Hepatic stellate cell (primary cell): ENCODE measurements around the gene DFFB.
"Not testable (repeated sequence)": the region's sequence is repeated elsewhere in the genome, so short reads cannot be mapped to it uniquely, and the experiment has no call there.

ENCODE experiments used
- DNase-seq: peaks from one replicate; pipeline ENCODE4 v3.0.0; 2011; ENCODE audit warnings: low spot score

The DFFB gene

GRCh38 chr1:3856923-3857790 is at the start of gene DFFB, which contains the start of gene CEP104:
Gene DFFB, plus strand, starts transcription at chr1:3857476. Its CDS starts 128 bp downstream, at chr1:3857604.
Gene CEP104, minus strand, starts transcription at chr1:3857211. Its CDS starts 4,804 bp downstream, at chr1:3852407.
- peak; percentile 99 for DNase-seq

DNA sequence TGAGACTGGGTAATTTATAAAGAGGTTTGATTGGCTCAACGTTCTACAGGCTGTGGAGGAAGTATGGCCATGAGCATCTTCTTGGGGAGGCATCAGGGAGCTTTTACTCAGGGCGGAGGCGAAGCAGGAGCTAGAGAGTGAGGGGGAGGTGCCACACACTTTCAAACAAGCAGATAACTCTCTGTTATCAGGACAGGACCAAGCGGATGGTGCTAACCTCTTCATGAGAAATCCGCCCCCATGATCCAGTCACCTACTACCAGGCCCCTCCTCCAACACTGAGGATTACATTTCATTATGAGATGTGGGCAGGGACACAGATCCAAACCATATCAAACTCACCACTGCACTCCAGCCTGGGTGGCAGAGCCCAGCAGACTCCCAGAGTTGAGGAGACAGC is 49.5 kb upstream of the DFFB start:
- no peak for DNase-seq

- no peak for DNase-seq
Observed at GRCh38 chr1:3809680-3810079, 47.6 kb upstream of the DFFB start.

DNA sequence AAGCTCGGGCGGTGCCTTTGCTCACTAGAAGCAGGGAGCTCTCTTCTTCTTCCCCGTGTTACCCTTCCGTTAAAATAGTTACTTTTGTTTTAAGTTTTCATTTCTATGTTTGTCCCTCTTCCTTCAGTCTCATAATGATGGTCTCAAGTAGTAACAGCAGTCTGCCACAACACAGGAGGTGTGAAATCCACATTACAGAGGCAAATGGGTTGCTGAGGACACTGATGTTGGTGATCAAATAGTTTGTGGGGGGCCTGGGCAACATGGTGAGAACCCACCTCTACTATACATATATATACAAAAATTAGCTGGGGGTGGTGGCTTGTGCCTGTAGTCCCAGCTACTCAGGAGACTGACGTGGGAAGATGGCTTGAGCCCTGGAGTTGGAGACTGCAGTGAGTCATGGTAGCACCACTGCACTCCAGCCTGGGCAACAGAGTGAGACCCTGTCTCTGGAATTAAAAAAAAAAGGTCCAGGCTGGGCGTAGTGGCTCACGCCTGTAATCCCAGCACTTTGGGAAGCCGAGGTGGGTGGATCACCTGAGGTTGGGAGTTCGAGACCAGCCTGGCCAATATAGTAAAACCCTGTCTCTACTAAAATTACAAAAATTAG is 47.0 kb upstream of the DFFB start:
- not testable (repeated sequence) for DNase-seq

DNA sequence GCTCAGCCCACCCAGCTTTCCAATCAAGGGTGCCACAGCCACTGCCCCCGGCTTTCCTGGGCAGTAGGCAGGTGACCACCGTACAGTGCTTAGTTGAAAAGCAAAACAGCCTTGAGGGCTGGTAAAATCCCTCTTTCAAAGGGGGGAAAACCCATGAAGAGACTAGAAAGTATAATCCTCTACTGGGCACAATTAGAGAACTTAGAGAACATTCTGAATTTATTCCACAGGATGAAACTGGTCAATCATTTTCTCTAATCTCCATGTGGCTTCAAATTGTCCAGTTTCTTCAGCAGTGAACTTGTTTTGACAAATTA is 45.7 kb upstream of the DFFB start:
- DNase-seq = no peak

- DNase-seq = no peak
Observed at GRCh38 chr1:3814065-3814464, 43.2 kb upstream of the DFFB start.

GRCh38 chr1:3814771-3815561 is 42.3 kb upstream of the DFFB start:
- DNase-seq = no peak

DNA sequence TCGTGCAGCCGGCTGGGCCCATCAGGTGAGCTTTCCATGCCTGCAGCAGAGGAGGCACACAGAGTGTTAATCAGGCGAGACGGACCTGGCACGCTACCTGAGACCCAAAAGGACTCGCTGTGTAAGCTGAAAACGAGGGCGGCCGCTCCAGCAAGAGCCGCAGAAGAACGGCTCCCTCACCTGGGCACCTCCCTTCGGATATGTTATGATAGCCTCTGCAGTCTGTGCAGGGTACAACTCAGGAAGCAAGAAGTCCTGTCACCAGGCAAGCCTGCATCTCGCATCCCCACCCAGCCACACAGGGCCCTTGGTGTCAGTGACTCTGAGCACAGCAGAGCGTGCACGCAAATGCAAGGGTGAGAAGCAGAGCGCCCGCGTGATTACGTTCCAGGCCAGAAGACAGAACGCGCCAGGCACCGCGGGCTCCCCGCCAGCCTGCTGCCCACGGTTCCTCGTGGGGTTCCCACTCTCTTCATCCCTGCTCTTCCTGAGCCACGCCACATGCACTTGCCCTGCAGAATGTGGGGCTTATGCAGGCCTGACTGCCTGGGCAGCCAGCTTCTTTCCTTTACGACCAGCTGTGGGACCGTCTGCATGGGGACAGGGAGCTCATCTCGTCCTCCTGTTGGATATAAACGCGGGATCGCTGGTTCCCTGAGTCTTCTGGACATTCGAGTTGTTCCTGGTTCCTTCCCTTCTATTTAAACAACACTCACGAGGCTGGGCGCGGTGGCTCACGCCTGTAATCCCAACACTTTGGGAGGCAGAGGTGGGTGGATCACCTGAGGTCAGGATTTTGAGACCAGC is 40.7 kb upstream of the DFFB start:
- DNase-seq = no peak

DNA sequence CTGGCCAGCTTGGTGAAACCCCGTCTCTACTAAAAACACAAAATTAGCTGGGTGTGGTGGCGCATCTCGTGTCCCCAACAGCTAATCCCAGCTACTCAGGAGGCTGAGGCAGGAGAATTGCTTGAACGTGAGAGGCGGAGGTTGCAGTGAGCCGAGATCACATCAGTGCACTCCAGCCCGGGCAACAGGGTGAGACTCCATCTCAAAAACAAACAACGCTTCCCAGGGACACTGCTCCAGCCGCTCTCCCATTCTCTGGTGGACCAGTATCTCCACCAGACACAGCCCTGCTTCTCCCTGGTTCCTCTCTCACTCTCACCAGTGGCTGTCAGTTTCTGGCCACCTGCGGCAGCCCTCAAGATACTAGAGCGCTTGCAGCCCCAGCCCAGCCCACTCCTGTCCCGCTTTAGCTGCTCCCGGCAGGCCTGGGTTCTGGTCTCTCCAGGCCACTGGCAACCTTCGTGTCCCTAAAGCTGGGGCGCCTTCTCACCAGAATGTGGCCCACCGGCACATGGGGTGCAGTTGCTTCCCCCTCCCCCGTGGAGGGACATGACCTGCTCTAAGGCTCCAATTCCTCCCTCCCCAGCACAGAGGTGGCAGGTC is 40.0 kb upstream of the DFFB start:
- DNase-seq = no peak

DNA sequence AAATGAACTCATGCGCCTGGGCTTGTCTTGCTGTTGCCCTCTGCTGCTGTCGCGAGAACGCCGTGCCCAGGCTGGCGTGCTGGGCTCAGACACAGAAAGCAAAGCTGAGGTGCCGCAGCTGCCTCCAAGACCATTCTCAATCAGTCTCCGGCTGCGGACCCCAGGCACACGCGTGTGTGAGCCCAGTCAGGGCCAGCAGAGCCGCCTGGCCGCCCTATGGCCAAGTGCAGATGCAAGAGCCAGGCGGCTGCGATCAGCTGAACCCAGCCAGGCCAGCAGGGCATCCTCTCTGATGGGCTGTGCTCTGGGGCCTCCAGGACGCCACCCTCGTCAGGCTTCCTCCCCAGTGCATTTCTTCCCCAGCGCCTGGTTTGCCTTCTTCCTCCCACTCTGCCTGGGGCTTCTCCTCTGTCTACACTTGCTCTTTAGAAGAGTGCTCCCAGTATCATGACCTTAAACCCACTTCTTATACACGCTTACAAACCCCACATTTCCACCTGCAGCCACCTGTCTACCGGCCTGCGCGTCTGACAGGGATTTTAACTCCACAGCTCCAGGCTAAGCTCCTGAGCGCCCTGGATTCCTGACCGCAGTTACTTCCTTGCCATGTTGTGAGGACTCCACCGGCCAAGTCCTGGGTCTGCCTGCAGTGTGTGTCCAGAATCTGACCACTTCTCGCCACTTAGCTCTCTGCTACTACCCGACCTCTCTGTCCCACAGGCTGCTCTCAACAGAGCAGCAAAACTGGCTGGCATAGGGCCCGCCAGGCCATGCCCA is 39.3 kb upstream of the DFFB start:
- DNase-seq = no peak

DNA sequence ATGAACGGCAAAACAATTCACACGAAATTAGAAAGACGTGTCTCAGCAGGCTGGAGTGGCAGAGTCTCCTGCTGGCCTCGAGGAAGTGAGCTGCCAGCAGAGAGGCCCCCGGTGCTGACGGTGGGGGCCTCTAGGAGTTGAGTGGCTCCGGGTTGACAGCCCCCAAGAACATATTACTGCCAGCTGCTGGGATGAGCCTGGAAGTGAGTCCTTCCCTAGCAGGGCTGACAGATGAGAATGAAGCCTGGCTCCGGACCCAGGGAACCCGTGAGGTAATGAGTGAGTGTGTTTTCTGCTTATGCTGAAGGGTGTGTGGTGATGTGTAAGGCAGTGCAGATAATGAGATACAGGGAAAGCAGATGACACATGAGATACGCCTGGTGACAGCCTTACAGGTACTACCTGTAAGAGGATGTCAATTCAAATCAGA is 37.5 kb upstream of the DFFB start:
- no peak for DNase-seq

GRCh38 chr1:3820316-3820715 is 37.0 kb upstream of the DFFB start:
- DNase-seq = no peak

GRCh38 chr1:3821004-3821403 is 36.3 kb upstream of the DFFB start:
- DNase-seq = no peak

GRCh38 chr1:3821447-3821846 is 35.8 kb upstream of the DFFB start:
- no peak for DNase-seq

DNA sequence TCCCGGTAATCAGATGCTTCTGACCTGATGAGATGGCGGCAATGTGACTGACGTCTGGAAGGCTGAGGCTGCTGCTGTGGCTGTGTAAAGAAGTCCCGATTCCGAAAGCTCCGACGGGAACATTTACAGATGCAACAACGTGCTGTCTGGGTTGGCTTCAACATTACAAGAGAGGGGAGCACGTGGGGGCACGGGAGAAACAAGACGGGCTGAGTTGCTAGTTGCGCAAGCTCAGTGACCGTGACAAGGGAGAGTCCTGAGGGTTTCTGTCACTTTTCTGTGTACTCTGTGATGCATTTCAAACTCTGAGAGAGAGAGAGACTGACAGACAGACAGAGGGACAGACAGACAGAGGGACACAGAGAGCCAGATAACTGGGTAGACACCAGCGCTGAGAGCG is 35.4 kb upstream of the DFFB start:
- no peak for DNase-seq

GRCh38 chr1:3822421-3822820 is 34.9 kb upstream of the DFFB start:
- no peak for DNase-seq

DNA sequence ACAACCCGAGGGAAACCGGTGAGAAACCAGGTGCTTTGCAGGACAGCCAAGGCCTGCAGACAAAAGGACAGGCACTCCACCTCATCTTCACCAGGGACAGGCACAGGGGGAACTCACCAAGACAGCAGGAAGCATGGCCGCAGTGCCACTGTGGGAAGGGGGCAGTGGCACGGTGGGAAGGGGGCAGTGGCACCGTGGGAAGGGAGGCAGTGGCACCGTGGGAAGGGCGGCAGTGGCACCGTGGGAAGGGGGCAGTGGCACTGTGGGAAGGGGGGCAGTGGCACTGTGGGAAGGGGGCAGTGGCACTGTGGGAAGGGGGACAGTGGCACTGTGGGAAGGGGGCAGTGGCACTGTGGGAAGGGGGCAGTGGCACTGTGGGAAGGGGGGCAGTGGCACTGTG is 32.6 kb upstream of the DFFB start:
- no peak for DNase-seq

DNA sequence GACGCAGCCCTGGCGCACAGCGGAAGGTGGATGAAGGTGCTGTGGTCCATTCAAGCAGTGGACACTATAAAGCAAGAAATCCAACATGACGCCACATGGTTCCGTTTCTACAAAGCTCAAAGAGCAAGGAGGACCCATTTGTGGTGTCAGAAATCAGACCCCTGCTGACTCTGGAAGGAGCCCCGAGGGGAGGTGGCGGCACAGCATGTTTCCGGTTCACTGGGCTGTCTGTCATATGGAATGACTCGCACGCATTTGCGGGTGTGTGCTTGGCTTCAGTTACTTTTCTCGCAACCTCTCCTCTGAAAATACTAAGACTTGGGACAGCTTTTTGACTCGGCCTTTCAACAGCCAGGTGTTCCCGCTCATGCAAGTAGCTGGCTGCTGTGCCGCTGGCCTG is 31.9 kb upstream of the DFFB start:
- no peak for DNase-seq

- no peak for DNase-seq
Observed at GRCh38 chr1:3827813-3828307, 29.4 kb upstream of the DFFB start.

DNA sequence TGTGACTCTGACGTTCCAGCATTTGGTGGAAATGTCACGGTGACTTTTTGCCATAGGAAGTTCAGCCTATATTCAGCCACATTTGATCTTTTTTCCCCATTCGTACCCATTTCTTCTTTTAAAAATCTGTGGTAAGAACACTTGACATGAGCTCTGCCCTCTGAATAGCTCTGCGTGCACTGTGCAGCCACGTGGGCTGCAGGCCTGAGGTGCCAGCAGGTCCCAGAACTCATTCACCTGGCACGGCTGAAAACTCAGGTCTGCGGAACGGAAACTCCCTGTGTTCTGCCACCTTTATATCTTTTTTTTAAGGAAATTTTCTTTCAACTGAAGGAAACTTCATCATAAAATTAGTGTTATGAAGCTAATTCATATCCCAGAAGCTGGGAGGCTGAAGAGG is 28.9 kb upstream of the DFFB start:
- DNase-seq = no peak

GRCh38 chr1:3831689-3832088 is 25.6 kb upstream of the DFFB start:
- no peak for DNase-seq
